GM12878 (cell line): ENCODE data around the gene CTSW. TPM values are rescaled to one million over a fixed set of nuclear protein-coding genes. Genes with fewer than 3 reads are reported as not detected.

ENCODE experiments used
- BACH1 ChIP-seq: fragments of 450-650 bp; IDR thresholded peaks from 2 replicates; pipeline ENCODE4 v1.6.1; 2017; ENCODE audit warnings: mild to moderate bottlenecking, borderline replicate concordance
- CEBPB ChIP-seq, 2 experiments: fragments of 150-350 bp in 1 of 2; IDR thresholded peaks; 2 replicates each; pipeline ENCODE4 v1.6.1; 2012 to 2014; ENCODE audit warnings: low read depth in 2 of 2, low read length in 2 of 2, borderline replicate concordance in 1 of 2, inconsistent platforms in 1 of 2
- CREB1 ChIP-seq: IDR thresholded peaks from 2 replicates; pipeline ENCODE4 v1.6.1; 2012; ENCODE audit warnings: low read depth, mild to moderate bottlenecking, inconsistent platforms
- JUND ChIP-seq: IDR thresholded peaks from 2 replicates; pipeline ENCODE4 v1.6.1; 2012; ENCODE audit warnings: low read depth, mild to moderate bottlenecking, low read length, improper control_type of control experiment, moderate library complexity
- MXI1 ChIP-seq: fragments of 150-350 bp; IDR thresholded peaks from 2 replicates; pipeline ENCODE4 v1.6.1; 2011; ENCODE audit warnings: low read depth, mild to moderate bottlenecking, inconsistent platforms, low read length, improper control_type of control experiment
- MYB ChIP-seq: fragments of 150-350 bp; IDR thresholded peaks from 2 replicates; pipeline ENCODE4 v1.6.1; 2014; ENCODE audit warnings: mild to moderate bottlenecking, low read depth, low read length, borderline replicate concordance
- NFYA ChIP-seq: IDR thresholded peaks from 2 replicates; pipeline ENCODE4 v1.6.1; 2011; ENCODE audit warnings: low read depth, mild to moderate bottlenecking, low read length, improper control_type of control experiment, borderline replicate concordance
- RB1 ChIP-seq: fragments of 450-650 bp; formaldehyde crosslinking; IDR thresholded peaks from 2 replicates; pipeline ENCODE4 v1.6.1; 2017; ENCODE audit warnings: mild to moderate bottlenecking, borderline replicate concordance
- RBBP5 ChIP-seq: fragments of 200-600 bp; sonication (generic); conservative IDR thresholded peaks from 2 replicates; pipeline ENCODE4 v1.6.1; 2016
- RELA ChIP-seq: fragments of 450-650 bp; IDR thresholded peaks from 2 replicates; pipeline ENCODE4 v1.8.0; 2014; ENCODE audit warnings: borderline replicate concordance; ENCODE audit not compliant: partially characterized antibody
- polyA plus RNA-seq, 11 experiments: library from polyadenylated mRNA; depleted of rRNA in 4 of 11; unstranded in 6 of 11; stranded (reverse) in 5 of 11; fragments of >200 nt; fragmentation: Nextera tagmentation in 4 of 11; fragmentation: Illumina TruSeq in 1 of 11; extraction: Ambion mirVana in 4 of 11; extraction: Trizol in 1 of 11; gene quantifications; 1 replicate in 1 of 11; 2 replicates in 10 of 11; pipeline versions ENCODE4 v1.2.1 to v1.2.3, GENCODE V29; 2011 to 2016; ENCODE audit warnings: inconsistent platforms in 2 of 11, missing spikeins in 2 of 11, low read depth in 1 of 11
- total RNA-seq, 4 experiments: library from RNA; depleted of rRNA in 3 of 4; stranded (reverse); fragments of >200 nt in 3 of 4; fragmentation: Illumina TruSeq in 1 of 4; extraction: Trizol in 1 of 4; gene quantifications; 2 replicates each; pipeline versions ENCODE4 v1.2.1 to v1.2.3, GENCODE V29; 2013 to 2021
- TF ChIP-seq, protein P1 (sequence below): IDR thresholded peaks from 2 replicates; pipeline ENCODE4 v1.6.1; 2012; ENCODE audit warnings: mild to moderate bottlenecking, low read depth, low read length
- TF ChIP-seq, protein P2 (sequence below): fragments of 450-650 bp; IDR thresholded peaks from 2 replicates; pipeline ENCODE4 v1.6.1; 2018; ENCODE audit warnings: mild to moderate bottlenecking, low read depth, moderate library complexity; ENCODE audit not compliant: partially characterized antibody
- TF ChIP-seq, protein P3 (sequence below), 3 experiments: IDR thresholded peaks in 2 of 3; conservative IDR thresholded peaks in 1 of 3; 2 replicates each; pipeline ENCODE4 v1.5.1; 2011; ENCODE audit warnings: low read depth in 3 of 3, low read length in 3 of 3, mild to moderate bottlenecking in 3 of 3, control low read depth in 2 of 3, moderate library complexity in 2 of 3, inconsistent platforms in 1 of 3, mixed read lengths in 1 of 3; ENCODE audit not compliant: control insufficient read depth in 2 of 3, insufficient read depth in 1 of 3; ENCODE audit errors: extremely low read depth in 1 of 3
- TF ChIP-seq, protein P4 (sequence below): fragments of 450-650 bp; IDR thresholded peaks from 2 replicates; pipeline ENCODE4 v1.6.1; 2017; ENCODE audit warnings: low read depth, mild to moderate bottlenecking, moderate library complexity

The CTSW gene
- total and polyA plus RNA-seq, 10 of the 15 experiments (the other 5 are each of a cell fraction or from before 2014, with no cell fraction given): 0.53 to 12.0 (median 1.7) TPM

DNA sequence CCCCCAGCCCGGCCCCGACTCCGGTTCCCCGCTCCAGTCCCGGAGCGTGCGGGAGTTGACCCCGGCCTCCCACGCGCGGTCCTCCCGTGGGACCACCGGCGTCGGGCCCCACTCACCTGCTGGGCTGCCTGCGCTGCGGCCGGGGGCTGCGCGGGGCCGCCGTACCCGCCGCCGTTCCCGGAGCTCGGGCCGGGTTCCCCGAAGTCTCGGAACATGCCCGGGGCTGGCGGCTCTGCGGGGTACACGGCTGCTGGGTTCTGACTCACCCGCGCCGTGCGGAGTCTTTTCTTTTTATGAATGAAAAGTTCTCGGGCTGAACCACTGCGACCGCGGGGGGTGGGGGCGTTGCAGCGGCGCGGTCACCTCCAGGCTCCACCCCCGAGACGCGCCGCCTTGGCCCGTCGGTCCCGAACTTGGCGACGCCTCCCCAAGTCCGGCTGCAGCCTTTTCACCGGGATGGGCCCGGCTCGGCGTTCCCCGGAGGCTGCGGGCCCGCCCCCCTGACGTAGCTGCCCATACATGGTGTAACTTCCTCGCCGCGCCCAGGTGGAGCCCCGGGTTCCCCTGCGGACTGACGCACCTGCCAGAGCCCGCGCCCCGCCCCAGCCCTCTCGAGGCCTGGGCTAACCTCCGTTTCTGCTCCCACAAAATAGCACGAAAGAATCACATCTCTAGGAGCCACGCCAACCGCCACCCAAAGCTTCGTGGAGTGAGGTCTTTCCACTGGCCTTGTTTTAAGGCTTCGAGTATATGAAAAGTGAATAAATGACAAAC is 20.7 kb downstream of the CTSW start, which contains the start of gene FOSL1 (continued):
- TF ChIP-seq, protein P1, sequence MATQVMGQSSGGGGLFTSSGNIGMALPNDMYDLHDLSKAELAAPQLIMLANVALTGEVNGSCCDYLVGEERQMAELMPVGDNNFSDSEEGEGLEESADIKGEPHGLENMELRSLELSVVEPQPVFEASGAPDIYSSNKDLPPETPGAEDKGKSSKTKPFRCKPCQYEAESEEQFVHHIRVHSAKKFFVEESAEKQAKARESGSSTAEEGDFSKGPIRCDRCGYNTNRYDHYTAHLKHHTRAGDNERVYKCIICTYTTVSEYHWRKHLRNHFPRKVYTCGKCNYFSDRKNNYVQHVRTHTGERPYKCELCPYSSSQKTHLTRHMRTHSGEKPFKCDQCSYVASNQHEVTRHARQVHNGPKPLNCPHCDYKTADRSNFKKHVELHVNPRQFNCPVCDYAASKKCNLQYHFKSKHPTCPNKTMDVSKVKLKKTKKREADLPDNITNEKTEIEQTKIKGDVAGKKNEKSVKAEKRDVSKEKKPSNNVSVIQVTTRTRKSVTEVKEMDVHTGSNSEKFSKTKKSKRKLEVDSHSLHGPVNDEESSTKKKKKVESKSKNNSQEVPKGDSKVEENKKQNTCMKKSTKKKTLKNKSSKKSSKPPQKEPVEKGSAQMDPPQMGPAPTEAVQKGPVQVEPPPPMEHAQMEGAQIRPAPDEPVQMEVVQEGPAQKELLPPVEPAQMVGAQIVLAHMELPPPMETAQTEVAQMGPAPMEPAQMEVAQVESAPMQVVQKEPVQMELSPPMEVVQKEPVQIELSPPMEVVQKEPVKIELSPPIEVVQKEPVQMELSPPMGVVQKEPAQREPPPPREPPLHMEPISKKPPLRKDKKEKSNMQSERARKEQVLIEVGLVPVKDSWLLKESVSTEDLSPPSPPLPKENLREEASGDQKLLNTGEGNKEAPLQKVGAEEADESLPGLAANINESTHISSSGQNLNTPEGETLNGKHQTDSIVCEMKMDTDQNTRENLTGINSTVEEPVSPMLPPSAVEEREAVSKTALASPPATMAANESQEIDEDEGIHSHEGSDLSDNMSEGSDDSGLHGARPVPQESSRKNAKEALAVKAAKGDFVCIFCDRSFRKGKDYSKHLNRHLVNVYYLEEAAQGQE: no peak
- TF ChIP-seq, protein P2, sequence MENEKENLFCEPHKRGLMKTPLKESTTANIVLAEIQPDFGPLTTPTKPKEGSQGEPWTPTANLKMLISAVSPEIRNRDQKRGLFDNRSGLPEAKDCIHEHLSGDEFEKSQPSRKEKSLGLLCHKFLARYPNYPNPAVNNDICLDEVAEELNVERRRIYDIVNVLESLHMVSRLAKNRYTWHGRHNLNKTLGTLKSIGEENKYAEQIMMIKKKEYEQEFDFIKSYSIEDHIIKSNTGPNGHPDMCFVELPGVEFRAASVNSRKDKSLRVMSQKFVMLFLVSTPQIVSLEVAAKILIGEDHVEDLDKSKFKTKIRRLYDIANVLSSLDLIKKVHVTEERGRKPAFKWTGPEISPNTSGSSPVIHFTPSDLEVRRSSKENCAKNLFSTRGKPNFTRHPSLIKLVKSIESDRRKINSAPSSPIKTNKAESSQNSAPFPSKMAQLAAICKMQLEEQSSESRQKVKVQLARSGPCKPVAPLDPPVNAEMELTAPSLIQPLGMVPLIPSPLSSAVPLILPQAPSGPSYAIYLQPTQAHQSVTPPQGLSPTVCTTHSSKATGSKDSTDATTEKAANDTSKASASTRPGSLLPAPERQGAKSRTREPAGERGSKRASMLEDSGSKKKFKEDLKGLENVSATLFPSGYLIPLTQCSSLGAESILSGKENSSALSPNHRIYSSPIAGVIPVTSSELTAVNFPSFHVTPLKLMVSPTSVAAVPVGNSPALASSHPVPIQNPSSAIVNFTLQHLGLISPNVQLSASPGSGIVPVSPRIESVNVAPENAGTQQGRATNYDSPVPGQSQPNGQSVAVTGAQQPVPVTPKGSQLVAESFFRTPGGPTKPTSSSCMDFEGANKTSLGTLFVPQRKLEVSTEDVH: no peak
- peak; percentile 78 for TF ChIP-seq BACH1
- no peak for TF ChIP-seq RBBP5
- no peak; the same call in 1 of the 2 replicates for TF ChIP-seq MXI1
- TF ChIP-seq CEBPB (IDR thresholded peaks at IDR 0.05; ENCODE audit: borderline replicate concordance in 1 of 2, low read depth in 2 of 2, low read length in 2 of 2): no peak
- TF ChIP-seq, protein P3, sequence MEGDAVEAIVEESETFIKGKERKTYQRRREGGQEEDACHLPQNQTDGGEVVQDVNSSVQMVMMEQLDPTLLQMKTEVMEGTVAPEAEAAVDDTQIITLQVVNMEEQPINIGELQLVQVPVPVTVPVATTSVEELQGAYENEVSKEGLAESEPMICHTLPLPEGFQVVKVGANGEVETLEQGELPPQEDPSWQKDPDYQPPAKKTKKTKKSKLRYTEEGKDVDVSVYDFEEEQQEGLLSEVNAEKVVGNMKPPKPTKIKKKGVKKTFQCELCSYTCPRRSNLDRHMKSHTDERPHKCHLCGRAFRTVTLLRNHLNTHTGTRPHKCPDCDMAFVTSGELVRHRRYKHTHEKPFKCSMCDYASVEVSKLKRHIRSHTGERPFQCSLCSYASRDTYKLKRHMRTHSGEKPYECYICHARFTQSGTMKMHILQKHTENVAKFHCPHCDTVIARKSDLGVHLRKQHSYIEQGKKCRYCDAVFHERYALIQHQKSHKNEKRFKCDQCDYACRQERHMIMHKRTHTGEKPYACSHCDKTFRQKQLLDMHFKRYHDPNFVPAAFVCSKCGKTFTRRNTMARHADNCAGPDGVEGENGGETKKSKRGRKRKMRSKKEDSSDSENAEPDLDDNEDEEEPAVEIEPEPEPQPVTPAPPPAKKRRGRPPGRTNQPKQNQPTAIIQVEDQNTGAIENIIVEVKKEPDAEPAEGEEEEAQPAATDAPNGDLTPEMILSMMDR (IDR thresholded peaks at IDR 0.05 in 2 of 3, conservative IDR thresholded peaks at IDR 0.05 in 1 of 3; ENCODE audit: control insufficient read depth in 2 of 3, extremely low read depth in 1 of 3, insufficient read depth in 1 of 3, low read depth in 3 of 3, low read length in 3 of 3): no peak
- 0 out of 2 replicates have a peak, but pooled peaks have one; percentile 25 for TF ChIP-seq RB1
- TF ChIP-seq NFYA: no peak
- no peak for TF ChIP-seq MYB
- TF ChIP-seq, protein P4, sequence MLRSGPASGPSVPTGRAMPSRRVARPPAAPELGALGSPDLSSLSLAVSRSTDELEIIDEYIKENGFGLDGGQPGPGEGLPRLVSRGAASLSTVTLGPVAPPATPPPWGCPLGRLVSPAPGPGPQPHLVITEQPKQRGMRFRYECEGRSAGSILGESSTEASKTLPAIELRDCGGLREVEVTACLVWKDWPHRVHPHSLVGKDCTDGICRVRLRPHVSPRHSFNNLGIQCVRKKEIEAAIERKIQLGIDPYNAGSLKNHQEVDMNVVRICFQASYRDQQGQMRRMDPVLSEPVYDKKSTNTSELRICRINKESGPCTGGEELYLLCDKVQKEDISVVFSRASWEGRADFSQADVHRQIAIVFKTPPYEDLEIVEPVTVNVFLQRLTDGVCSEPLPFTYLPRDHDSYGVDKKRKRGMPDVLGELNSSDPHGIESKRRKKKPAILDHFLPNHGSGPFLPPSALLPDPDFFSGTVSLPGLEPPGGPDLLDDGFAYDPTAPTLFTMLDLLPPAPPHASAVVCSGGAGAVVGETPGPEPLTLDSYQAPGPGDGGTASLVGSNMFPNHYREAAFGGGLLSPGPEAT: no peak
- TF ChIP-seq CREB1: peak; percentile 96
- TF ChIP-seq RELA: peak; percentile 27
- TF ChIP-seq JUND: peak; percentile 93
